Stimulated activated CD8-positive, alpha-beta memory T cell treated with anti-CD3 and anti-CD28 coated beads, Interleukin-7, amount 100 ng/mL, for 24 hours (primary cell): ENCODE results near the gene PRKCZ.

Experiments used
- DNase-seq: peaks from one replicate; pipeline ENCODE4 v3.0.0-alpha.2; 2020; ENCODE audit warnings: low read depth

Gene PRKCZ

DNA sequence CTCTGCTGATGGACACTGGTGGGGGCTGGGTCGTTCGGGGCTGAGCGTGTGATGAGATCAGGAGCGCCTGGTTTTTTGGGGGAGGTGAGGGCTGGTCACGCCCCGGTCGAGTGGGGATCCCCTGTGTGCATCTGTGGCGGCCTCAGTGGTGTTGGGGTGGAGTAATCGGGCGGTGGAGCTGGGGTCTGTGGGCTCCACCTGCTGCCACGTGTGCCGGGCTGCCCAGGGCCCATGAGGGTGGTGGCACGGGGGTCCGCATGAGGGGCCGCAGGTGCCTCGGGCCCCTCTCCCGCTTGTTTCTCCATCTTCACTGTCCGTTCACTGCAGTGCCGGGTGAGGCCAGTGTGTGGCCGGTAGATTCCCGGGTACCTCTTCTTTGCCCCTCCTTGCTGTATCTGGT lies 17.2 kb downstream of the PRKCZ start:
- no peak for DNase-seq

DNA sequence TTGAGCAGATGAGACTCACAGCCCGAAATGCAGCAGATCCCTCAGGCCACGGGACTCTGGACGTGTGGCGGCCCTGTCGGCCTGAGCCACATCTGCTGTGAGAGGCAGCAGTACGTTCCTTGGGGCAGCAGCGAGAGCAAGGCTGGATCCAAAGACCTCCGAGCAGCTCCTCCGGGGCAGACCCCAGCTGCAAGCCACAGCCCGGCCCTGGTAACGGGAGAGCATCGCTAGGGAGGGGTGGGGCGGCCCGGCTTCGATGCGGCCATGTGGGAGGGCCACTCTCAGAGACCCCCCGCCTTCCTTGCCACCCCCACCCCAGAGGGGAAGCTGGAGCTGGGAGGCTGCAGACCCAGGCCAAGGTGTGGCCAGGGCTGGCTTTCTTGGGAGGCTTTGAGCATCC lies 17.8 kb downstream of the PRKCZ start:
- DNase-seq: no peak

DNA sequence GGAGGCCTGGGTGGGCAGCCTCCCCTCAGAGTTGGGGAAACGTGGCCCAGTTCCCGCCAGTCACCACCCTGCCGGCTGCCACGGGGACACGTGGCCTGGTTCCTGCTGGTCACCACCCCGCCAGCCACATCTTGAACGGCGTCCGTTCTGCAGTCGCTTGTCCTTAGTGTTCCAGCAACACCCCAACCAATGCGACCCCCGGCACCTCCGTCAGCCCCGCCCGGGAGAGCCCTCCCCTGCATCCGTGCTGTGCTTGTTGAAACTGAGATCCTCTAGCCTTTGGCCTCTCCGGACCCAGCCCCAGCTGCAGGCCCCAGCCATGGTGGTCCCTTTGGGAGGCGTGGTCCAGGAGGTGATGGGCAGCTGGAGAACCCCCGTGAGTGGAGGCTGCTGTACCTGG lies 18.7 kb downstream of the PRKCZ start:
- no peak for DNase-seq

DNA sequence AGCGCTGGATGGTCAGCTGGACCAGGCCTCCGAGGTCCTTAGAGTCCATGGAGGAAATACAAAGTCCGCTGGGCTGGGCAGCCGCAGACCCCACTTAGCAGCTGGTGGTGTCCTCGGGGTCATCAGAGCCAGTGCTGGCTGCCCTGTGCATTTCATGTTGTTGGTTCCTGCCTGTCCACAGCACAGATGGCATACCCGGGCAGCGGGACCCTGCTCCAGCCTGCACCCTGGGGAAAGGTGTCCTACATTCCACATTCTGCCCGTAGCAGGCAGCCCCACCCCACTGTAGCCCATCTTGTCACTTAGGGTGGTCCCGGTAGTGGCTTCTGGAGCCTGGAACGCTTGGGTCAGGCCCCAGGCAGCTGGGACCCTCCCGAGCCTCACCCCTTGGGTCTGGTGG lies 19.8 kb downstream of the PRKCZ start:
- no peak for DNase-seq

DNA sequence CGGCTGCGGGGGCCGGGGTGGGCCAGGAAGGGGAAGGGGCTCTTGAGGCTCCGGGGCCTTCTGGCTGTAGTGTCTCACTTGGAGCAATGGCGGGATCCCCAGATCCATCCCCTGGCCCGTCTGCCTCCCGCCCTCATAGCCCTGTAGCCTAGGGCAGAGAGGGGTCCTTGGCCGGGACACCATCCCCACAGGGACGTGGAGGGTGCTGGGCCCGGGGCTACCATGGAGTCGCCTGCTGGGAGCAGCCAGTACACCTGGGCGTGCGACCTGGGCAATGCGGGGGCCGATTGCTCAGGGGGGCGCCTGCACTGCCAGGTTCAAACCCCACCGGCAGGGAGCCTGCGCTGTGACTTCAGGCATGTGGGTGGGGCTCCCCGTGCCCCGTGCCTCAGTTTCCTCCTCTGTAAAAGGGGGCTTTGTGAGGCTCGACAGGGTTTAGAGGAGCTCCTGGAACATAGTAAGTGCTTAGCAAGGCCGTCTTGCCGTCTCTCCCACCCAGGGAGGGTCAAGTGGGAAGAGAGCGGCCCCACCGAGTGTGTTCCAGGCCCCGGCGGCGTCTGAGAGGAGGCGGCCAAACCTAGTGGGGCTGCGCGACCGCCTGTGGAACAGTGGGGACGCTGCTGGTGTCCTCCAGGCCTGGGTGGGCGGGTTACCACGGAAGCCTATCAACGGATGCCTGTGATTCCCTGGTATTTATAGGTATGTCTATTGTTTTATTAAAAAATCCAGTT lies 20.8 kb downstream of the PRKCZ start:
- DNase-seq: no peak

DNA sequence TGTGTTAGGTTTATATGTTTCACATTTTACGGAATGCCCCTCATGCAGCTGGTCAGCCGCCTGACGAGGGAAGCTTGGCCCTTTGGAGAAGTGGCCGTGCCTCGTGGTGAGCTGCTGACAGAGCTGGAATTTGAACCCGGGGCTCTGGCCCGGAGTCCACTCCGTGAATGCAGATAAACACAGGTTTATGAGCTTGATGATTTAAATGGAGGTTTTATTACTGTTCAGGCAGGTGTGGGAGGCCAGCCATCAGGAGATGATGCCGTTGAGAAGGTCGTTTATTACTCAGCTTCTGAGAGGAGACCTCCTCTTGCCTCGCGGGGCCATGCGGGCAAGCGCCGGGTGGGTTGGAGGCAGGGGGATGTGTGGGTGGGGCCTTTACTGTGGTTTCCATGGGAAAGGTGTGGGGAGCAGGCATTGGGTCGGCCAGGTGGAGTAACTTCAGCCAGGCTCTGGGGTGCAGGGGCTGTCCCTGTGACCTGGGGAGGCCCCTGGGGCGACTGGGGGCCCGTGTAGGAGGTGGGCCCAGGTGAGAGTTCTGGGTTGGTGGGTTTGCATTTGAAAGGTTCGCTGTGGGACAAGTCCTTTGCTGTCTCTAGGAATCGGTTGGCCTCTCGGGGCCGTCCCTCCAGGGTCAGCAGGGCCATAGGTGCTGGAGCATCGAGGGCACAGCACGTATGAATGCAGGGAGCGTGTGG lies 22.0 kb downstream of the PRKCZ start:
- DNase-seq: no peak

DNA sequence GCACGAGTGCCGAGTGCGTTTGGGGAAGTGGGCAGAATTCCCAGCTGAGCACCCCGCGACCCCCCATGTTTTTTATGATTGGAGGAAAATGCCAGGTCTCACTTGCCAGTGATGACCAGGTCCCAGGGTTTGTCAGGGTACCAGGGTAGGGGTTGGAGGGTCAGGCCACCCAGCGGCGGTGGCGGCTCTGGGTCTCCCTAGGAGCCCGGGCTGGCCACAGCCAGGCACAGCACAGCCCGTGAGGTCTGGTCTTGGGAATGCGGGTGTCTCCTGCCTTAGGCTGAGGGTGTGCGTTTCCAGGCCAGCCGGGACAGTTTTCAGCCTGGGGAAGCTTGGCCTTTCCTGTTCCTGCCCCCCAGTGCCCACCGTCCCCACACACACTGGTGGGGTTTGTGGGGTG lies 22.7 kb downstream of the PRKCZ start:
- DNase-seq: no peak

DNA sequence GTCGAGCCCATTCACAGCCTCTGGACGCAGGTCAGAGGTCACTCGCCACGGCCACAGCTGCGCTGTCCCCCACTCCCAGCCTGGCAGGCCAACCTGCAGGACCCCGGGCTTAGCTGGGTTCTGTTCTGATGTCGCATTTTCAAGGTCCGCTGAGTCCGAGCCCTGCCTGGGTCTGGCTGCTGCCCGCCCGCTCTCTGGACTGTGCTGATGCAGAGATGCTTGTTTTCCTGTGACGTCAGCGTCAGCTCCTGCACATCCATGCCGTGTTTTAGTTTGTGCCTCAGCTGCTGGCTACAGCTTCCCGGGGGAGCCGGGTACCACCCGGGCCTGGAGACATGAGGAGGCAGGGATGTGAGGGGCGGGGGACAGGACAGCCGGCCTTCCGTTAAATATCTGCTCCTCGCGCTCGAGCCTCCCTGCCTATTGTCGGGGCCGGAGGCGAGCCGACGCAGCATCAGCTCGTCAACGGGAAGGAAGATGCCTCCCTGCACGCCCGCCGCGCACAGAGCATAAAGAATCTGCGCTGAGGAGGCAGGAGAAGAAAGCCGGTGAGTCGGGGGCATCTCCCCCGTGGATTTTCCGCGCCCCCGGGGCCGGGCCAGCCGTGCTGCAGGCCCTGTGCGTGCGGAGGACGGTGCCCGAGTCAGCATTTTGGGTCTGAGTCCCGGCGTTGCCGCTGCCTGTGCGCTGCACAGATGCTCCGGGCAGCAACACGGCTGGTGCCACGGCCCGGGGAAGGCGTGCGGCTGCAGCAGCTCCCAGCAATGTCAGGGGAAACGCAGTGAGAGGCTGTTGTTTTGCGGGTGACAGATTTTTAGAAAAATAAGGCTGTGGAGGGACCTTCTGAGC lies 23.4 kb downstream of the PRKCZ start:
- no peak for DNase-seq

DNA sequence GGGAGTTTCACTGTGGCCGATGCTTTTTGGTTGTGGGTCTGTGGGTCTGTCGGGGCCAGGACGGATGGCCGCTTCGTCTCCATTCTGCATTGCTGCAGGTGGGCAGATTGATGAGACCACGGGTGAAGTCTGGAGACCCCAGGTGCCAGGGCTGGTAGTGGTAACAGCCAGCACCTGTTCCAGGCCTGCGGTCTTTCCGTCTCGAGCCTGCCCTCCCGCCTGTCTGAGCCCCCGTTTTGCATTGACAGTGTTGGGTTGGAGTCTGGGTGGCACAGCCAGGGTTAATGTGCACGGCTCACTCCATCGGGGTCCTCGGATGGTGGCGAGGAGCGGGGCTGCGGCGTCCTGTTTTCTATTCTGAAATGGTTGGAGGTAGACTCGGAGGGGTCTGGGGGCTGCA lies 24.2 kb downstream of the PRKCZ start:
- DNase-seq: no peak

DNA sequence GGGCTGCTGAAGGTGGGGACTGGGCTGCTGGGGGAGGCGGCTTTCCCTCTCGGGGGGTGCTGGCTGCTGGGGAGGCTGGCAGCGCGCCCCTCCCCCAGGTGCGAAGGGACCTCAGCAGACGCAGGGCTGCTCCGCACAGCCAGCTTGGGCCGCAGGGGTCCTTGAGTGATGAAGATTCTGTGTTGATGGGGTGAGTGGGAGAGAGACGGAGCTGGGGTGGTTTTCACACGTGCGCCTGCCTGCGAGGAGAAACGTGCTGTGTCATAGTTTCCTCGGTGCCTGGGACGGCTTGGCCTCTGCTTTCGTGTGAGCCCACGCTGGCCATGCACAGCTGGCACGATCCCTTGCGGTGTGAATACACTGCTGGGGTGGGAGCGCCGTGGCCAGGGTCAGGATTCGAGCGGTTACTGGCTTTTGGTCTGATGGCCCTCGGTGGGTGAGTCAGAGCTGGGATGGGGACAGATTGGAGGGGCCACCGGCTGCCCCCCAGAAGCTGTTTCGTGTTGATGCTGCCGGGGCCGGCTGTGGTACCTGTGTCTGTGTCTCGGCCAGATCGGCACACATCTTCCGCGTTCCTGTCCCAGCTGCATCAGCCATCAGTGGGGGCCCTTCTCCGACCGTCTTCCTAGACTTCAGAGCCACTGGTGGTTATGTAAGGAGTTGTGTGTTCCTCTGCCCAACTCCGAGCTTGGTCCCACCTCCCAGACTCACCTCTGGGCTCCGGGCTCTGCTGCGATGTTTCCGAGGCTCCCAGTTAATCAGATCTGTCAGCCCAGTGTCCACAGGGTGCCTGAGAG lies 24.9 kb downstream of the PRKCZ start:
- no peak for DNase-seq

DNA sequence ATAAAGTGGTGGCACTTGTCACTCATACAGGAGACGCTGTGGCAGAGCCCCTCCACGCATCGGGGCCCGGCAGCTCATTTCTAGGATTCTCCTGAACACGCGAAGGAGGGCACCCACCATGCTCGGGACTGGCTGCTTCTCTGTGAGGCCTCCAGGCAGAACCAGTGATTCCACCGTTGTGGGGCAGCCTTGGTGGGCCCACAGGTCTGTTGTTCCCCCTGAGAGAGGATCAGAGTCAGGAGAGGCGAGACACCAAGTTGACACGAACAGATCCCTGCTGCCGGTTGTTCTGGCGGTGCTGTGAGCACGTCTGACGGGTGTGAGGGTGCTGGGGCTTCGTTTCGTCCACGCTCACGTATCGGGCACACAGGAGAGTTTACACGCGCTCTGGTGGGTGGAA lies 26.6 kb downstream of the PRKCZ start:
- no peak for DNase-seq

DNA sequence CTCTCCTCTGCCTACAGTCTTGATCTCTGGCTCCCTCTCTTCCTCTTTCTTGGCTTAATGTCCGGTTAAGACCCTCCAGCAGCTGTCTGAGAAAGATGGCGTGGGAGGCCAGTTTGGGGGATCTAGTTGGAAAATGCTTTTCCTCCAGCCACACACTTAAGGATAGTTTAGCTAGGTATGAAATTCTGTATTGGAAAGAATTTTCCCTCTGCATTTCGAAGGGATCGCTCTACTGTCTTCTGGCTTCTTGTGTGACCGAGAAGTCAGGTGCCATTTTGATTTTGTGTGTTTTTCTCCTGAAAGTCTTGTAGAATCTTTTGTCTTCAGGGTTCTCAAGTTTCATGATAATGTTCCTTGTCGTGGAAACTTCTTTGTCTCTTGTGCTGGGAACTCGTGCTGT lies 28.0 kb downstream of the PRKCZ start:
- no peak for DNase-seq

DNA sequence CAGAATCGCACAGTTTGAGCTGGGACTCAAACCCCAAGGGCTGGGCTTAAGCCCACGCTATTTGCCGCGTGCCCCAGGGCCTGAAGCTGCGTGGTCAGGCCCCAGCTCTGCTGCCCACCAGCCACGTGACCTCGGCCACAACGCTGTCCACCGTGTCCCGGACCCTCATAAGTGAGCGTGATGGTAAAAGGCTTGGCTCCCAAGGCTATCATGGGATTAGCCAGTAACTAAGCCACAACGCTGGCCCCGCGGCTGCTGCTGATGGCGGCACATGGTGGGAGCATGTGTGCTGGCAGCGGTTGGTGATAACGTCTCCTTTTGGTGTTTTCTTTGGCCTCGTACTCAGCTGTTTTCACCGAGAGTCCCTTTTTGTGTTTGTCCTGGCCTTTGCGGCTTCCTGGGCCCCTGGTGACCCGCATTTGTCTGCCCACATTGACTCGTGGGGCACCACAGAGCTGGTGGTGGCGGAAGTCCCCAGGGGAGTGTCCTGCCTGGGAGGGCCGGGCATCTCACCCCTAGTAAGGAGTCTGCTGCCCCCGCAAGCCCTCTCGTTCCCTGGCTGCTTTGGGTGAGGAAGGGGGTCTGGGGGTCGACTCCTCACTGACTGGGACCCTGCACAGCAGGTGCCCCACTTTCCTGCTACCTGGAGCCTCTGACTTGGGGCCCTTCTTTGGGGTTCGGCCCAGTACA lies 29.3 kb downstream of the PRKCZ start:
- DNase-seq: no peak

DNA sequence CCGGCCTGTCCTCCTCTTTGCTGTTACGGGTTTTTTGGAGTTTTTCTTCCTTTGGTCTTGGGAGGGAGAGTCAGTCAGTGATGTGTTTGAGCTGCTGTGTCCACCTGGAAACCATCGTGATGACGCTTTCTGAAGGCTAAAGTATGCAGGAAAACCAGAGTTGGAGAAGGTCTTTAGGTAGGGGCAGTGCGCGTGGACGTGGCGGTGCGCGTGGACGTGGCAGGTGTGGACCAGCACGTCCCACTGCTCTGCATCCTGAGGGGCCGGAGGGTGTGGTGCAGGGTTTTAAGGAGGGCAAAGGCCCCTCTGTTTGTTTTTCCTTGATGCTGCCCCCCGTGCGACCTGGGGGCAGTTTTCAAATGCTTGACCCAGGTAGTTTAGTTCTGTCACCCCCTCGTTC lies 29.9 kb downstream of the PRKCZ start:
- no peak for DNase-seq

DNA sequence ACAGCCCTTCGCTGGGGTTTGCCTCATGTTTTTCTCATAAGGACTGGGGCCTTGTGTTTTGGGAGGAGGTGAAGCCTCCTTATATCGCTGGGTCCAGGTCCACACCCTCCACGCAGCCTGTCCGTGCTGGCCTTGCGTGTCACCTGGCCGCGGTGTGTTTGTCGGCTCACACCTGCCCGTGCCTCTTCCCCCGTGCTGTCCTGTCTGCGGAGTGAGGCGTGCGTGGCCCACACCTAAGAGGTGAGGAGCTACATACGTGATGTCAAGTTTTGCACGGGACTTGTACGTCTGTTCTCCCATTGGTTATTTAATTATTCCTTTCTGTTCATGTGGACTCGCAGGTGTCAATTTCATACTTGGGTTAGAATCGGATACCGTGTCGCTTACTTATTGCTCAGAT lies 30.7 kb downstream of the PRKCZ start:
- no peak for DNase-seq

DNA sequence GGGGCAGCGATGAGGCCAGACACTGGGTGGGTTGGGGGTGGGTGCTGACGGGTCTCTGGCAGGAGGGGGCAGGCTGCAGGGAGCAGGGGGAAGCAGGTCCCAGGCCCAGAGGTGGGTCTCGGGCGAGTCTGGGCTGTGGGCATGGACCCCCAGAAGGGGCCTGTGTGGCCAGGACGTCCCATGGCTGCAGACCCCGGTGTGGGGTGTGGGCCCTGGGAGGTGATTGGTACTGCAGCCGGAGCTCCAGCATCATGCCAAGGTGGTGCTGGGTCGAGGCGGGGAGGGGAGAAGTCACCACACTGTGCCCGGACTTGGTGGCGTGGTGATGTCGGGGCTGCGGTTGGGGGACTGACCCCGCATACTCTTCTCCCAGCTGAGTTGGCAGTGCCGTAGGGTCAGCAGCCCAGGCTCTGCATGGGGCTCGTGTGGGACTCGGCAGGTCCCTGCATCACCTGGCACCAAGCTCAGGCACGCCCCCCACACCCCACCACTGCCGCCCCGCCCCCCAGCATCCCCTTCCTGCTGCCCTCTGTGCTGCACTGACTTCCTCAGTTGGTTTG lies 31.2 kb downstream of the PRKCZ start:
- DNase-seq: no peak

DNA sequence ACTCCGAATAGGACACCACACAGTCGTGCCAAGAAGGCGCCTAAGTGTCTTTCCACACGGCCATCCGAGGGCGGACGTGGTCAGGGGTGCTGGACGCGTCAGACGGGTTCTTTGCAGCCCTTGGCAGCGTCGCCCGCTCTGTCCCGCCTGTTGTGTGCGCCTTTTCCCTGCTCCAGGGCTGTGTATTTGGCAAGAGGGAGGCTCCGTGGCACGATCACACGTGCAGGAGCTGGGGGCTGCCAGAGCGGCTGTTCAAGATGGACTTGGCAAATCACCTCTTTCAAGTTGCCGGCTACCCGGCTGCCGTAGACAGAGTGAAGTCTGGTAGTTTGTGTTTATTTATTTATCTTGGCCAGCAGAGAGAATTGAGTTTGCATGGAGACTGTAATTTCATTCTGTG lies 31.9 kb downstream of the PRKCZ start:
- no peak for DNase-seq

DNA sequence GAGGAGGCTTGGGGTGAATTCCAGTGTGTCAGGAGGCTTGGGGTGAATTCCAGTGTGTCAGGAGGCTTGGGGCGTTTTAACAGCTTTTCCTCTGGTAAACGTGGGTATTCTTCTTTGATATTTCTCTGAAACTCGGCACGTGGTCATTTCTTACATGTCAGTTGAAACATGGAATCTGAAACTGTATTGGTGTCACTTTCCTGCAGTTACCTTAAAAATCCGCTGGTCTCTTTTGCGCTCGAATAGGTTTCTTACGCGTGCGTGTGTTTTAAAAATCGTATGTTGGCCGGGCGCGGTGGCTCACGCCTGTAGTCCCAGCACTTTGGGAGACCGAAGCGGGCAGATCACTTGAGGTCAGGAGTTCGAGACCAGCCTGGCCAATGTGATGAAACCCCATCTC lies 33.5 kb downstream of the PRKCZ start:
- DNase-seq: no peak

DNA sequence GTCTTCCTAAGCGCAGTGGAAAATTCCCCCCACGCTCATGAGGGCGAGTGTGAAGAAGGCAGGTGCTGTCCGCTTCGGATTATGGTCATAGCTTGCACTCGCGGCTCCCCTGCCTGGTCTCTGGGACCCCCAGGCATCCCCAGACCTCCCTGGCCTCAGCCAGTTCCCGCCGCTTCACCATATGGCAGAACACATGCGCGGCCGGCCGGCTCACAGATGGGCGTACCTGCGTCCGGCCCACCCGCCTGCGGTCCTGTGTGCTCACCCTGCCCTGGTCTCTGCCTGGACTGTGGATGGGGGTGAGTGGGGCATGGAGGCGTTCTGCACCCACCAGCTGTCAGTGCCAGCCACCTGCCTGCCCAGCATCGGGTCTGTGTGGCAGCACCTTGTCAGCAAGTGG lies 34.1 kb downstream of the PRKCZ start:
- DNase-seq: no peak

DNA sequence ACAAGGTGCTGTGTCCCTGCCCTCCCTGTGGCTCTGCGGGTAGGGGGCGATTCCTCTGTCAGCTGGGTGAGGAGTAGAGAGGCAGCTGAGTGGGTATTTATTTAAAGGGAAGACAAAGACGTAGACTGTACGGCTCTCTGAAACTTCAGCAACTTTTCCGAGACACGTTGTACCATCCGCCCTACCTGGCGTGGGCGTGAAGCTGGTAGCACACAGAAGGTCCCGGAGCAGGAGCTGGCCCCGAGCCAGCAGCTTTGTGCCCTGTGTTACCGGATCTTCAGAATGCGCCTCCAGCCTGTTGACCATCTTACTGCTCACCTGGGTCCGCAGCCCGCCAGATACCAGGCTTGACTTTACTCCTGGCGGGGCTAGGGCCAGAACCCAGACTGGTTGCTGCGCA lies 34.9 kb downstream of the PRKCZ start:
- no peak for DNase-seq

DNA sequence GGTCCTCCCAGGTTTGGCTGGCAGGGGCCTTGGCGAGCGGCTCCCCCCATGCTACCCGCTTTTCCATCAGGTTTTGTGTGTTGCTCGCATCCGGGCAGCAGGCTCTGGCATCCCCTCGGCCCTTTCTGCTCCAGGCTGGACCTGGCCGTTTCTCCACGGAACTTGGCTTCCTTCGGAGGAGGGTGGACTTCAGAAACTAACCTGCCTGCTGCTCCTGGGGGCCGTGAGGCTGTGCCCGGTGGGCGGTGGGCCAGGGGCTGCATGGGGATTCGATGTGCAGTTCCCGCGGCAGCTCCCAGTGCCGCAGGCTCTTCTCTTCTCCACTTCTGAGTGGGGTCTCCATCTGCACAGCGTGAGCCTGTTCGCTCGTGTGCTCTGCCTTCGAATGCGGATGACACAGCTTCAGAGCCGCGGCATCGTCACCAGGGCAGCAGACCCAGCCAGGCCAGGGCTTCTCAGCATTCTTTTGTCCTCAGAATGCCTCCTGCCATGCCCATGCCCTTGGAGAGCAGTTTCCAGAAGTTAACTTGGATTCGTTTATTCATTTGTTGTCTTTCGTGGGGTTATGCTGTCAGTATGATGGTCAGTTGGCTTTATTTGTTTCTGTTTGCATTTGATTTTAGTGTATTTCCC lies 36.4 kb downstream of the PRKCZ start:
- DNase-seq: no peak
